Endothelial cell of umbilical vein (primary cell): Measurements from ENCODE around the gene LAG3. TPM values are rescaled to one million over a fixed set of nuclear protein-coding genes. Genes with fewer than 3 reads are reported as not detected.

ENCODE experiments used
- BruUV-seq: library from RNA; stranded (reverse); fragments of 400-500 nt; replicated peaks from 2 replicates; lab custom pipeline; 2021; lab: Mats Ljungman, UMichigan
- CTCF ChIA-PET: fragments of 300-600, 350-600 bp; sonication (Branson Sonifier 250); formaldehyde crosslinking; loops from one replicate; lab custom pipeline; 2021; ENCODE audit warnings: antibody characterized with exemption, inconsistent platforms; lab: Charles Lee
- POLR2A ChIA-PET: fragments of 300-600, 350-600 bp; sonication (Branson Sonifier 250); formaldehyde crosslinking; loops from one replicate; lab custom pipeline; 2021; ENCODE audit warnings: antibody characterized with exemption, inconsistent platforms; lab: Charles Lee
- DNase-seq: peaks from one replicate; pipeline ENCODE4 v3.0.0-alpha.2; 2011; ENCODE audit warnings: low read depth, low spot score
- FAIRE-seq: peaks from 2 replicates; lab custom pipeline; 2011; peaks lifted over from hg19 to GRCh38; lab: Jason Lieb, UNC
- H2AFZ ChIP-seq: 2 replicates; pipeline ENCODE4 v1.6.0; 2012; ENCODE audit warnings: low read depth, low read length, control low read depth, inconsistent platforms
- H3K27ac ChIP-seq: 2 replicates; pipeline ENCODE4 v1.5.1; 2011; ENCODE audit warnings: low read depth, mild to moderate bottlenecking, control low read depth, low read length, moderate library complexity; ENCODE audit not compliant: insufficient read depth
- H3K27me3 ChIP-seq, 2 experiments: 2 replicates each; pipeline versions ENCODE4 v1.6.0 to v1.6.1; 2011; ENCODE audit warnings: low read length in 2 of 2, mixed read lengths in 1 of 2; ENCODE audit not compliant: control insufficient read depth in 2 of 2, insufficient read depth in 2 of 2
- H3K36me3 ChIP-seq, 2 experiments: 2 replicates in 1 of 2; 3 replicates in 1 of 2; pipeline ENCODE4 v1.5.1; 2011; ENCODE audit warnings: low read length in 2 of 2, mild to moderate bottlenecking in 1 of 2, moderate library complexity in 1 of 2; ENCODE audit not compliant: control insufficient read depth in 2 of 2, insufficient read depth in 2 of 2; ENCODE audit errors: extremely low read depth in 1 of 2
- H3K4me1 ChIP-seq: 3 replicates; pipeline ENCODE4 v1.5.1; 2011; ENCODE audit warnings: mild to moderate bottlenecking, low read length; ENCODE audit not compliant: control insufficient read depth, insufficient read depth; ENCODE audit errors: extremely low read depth
- H3K4me2 ChIP-seq: 2 replicates; pipeline ENCODE4 v1.6.1; 2011; ENCODE audit warnings: low read length, control low read depth, mixed read lengths; ENCODE audit not compliant: insufficient read depth
- H3K4me3 ChIP-seq, 3 experiments: fragments of 200-600 bp in 1 of 3; sonication (generic), shearing (Covaris generic) in 1 of 3; replicated peaks in 1 of 3; 2 replicates each; pipeline ENCODE4 v1.5.1; 2011 to 2016; ENCODE audit warnings: control low read depth in 3 of 3, low read length in 3 of 3, mild to moderate bottlenecking in 2 of 3, inconsistent platforms in 1 of 3, low read depth in 1 of 3, moderate library complexity in 1 of 3; ENCODE audit not compliant: insufficient read depth in 1 of 3
- H3K79me2 ChIP-seq: 2 replicates; pipeline ENCODE4 v1.6.0; 2012; ENCODE audit warnings: low read length, inconsistent platforms; ENCODE audit not compliant: control insufficient read depth, insufficient read depth
- H3K9ac ChIP-seq: replicated peaks from 2 replicates; pipeline ENCODE3; 2011; ENCODE audit warnings: low read length, control low read depth; ENCODE audit not compliant: insufficient read depth; ENCODE audit errors: extremely low read depth
- H3K9me1 ChIP-seq: replicated peaks from 3 replicates; pipeline ENCODE4 v1.6.0; 2011; ENCODE audit warnings: mild to moderate bottlenecking, low read length; ENCODE audit not compliant: control insufficient read depth, insufficient read depth; ENCODE audit errors: extremely low read depth
- H3K9me3 ChIP-seq: replicated peaks from 2 replicates; pipeline ENCODE4 v1.5.1; 2012; ENCODE audit warnings: low read length, inconsistent platforms; ENCODE audit not compliant: control insufficient read depth, insufficient read depth
- H4K20me1 ChIP-seq: replicated peaks from 2 replicates; pipeline ENCODE3; 2011; ENCODE audit warnings: mild to moderate bottlenecking, low read length; ENCODE audit not compliant: control insufficient read depth, insufficient read depth; ENCODE audit errors: extremely low read depth
- CTCF ChIP-seq, 2 donors: IDR thresholded peaks; 1 replicate in 1 of 2; 2 replicates in 1 of 2; pipeline ENCODE4 v1.5.1; 2011; ENCODE audit warnings: low read length in 2 of 2, mild to moderate bottlenecking in 2 of 2, moderate library complexity in 2 of 2, control low read depth in 1 of 2, inconsistent platforms in 1 of 2, low read depth in 1 of 2; ENCODE audit not compliant: insufficient read depth in 1 of 2; ENCODE audit errors: extremely low read depth in 1 of 2
- FOS ChIP-seq: IDR thresholded peaks from 2 replicates; pipeline ENCODE4 v1.6.1; 2011; ENCODE audit warnings: mild to moderate bottlenecking, low read length, moderate library complexity, borderline replicate concordance; ENCODE audit not compliant: insufficient read depth
- GATA2 ChIP-seq: IDR thresholded peaks from 2 replicates; pipeline ENCODE4 v1.7.0; 2011; ENCODE audit warnings: low read depth, mild to moderate bottlenecking, moderate library complexity, mixed read lengths, low read length; ENCODE audit not compliant: insufficient read length, insufficient read depth
- JUN ChIP-seq: IDR thresholded peaks from 2 replicates; pipeline ENCODE4 v1.6.1; 2011; ENCODE audit warnings: borderline replicate concordance, low read depth; ENCODE audit not compliant: insufficient read length, insufficient read depth
- MAX ChIP-seq: IDR thresholded peaks from 2 replicates; pipeline ENCODE4 v1.6.1; 2011; ENCODE audit not compliant: insufficient read depth, insufficient read length
- MYC ChIP-seq: IDR thresholded peaks from one replicate; pipeline ENCODE4 v1.6.1; 2011; ENCODE audit warnings: mild to moderate bottlenecking, low read depth, low read length
- POLR2A ChIP-seq: IDR thresholded peaks from 2 replicates; pipeline ENCODE4 v1.6.1; 2012; ENCODE audit warnings: low read depth, mild to moderate bottlenecking, control low read depth, low read length
- POLR2AphosphoS5 ChIP-seq: IDR thresholded peaks from 2 replicates; pipeline ENCODE4 v1.6.1; 2012; ENCODE audit warnings: low read depth, mild to moderate bottlenecking, control low read depth, low read length, moderate library complexity; ENCODE audit not compliant: insufficient read depth
- dilution Hi-C: fragments of 300-500 bp; cut with MboI; formaldehyde crosslinking; loops from one replicate; pipeline ENCODE4 v1.15.0; 2019; ENCODE audit warnings: low sequenced_read_pairs; ENCODE audit not compliant: extremely low pct_ligation_motif_present
- intact Hi-C: fragments of 100-400 bp; cut with micrococcal nuclease; formaldehyde crosslinking; loops from one replicate; pipeline ENCODE4 v1.10.0; 2022
- polyA plus RNA-seq, 4 experiments: library from polyadenylated mRNA; depleted of rRNA in 3 of 4; stranded (reverse) in 3 of 4; unstranded in 1 of 4; fragments of >200 nt; gene quantifications; 2 replicates each; pipeline versions ENCODE4 v1.2.1 to v1.2.3, GENCODE V29; 2011 to 2012; ENCODE audit warnings: missing spikeins in 1 of 4
- total RNA-seq: library from RNA; stranded (reverse); gene quantifications from 2 replicates; pipeline ENCODE4 v1.2.3, GENCODE V29; 2021

The LAG3 gene
- total and polyA plus RNA-seq, 2 donors (not counting 3 experiments of a cell fraction or from before 2014, with no cell fraction given): 1.3 to 3.8 TPM

GRCh38 chr12:6770600-6770999, 1.7 kb upstream of the LAG3 start:
- Histone ChIP-seq H3K27me3 (no peaks in the 10 kb centered on the region), H3K9ac (no peak overlapping the region), H3K36me3 (peaks cover 0 to 29% of the 10 kb centered on the region in 2 experiments), H3K27ac (no peak overlapping the region), H3K9me3 (no peaks in the 10 kb centered on the region), H2AFZ (no peak overlapping the region), H3K79me2 (peaks cover 32% of the 10 kb centered on the region), H3K4me3 (no peak overlapping the region), H3K9me1 (no peaks in the 10 kb centered on the region), H3K4me1 (peaks cover 17% of the 10 kb centered on the region), H3K4me2 (no peak overlapping the region), H4K20me1 (no peaks in the 10 kb centered on the region)
- no TSS peak for BruUV-seq
- no peak for FAIRE-seq
- intact Hi-C loops (no loop called here), dilution Hi-C loops (no loop called here)
- no peak for TF ChIP-seq GATA2
- TF ChIP-seq MAX: no peak
- no peak for TF ChIP-seq FOS
- no peak for TF ChIP-seq CTCF (IDR thresholded peaks at IDR 0.05; ENCODE audit: extremely low read depth in 1 of 2, insufficient read depth in 1 of 2, low read depth in 1 of 2, low read length in 2 of 2)
- ChIA-PET POLR2A (interaction anchor here (0.5 to 0.9 kb wide), 3 partner anchors 16 to 96 kb away, joined by 3 to 5 read pairs (median 4); partner anchors contain the start of gene MLF2), CTCF (interaction anchor here (1.8 to 8.4 kb wide), 2 partner anchors 17 to 54 kb away, joined by 5 to 234 read pairs; partner anchors contain the start of gene MLF2)
- no peak for DNase-seq

- no TSS peak for BruUV-seq
- Histone ChIP-seq H3K4me3 (no peak overlapping the region), H4K20me1 (no peaks in the 10 kb centered on the region), H3K4me1 (peaks cover 13% of the 10 kb centered on the region), H3K27ac (no peak overlapping the region), H3K9me3 (no peaks in the 10 kb centered on the region), H3K79me2 (peaks cover 31% of the 10 kb centered on the region), H3K27me3 (no peaks in the 10 kb centered on the region), H3K9me1 (no peaks in the 10 kb centered on the region), H3K4me2 (no peak overlapping the region), H3K9ac (no peak overlapping the region), H2AFZ (no peak overlapping the region), H3K36me3 (peaks cover 0 to 29% of the 10 kb centered on the region in 2 experiments)
- TF ChIP-seq POLR2AphosphoS5 (peak; percentile 26), MYC (no peak), FOS (no peak), JUN (no peak), POLR2A (no peak)
- dilution Hi-C loops: no loop called here
- peak; percentile 47 for FAIRE-seq
- ChIA-PET POLR2A (interaction anchor here (0.5 to 0.9 kb wide), 3 partner anchors 17 to 96 kb away, joined by 3 to 5 read pairs (median 4); partner anchors contain the start of gene MLF2), CTCF (interaction anchor here (1.8 to 8.4 kb wide), 2 partner anchors 18 to 54 kb away, joined by 5 to 234 read pairs; partner anchors contain the start of gene MLF2)
- intact Hi-C loops: no loop called here
- DNase-seq: peak; percentile 69
Observed at GRCh38 chr12:6771091-6771495, 1.2 kb upstream of the LAG3 start.
